HepG2 (cell line): Measurements from ENCODE around the gene CCL22. TPM values are rescaled to one million over a fixed set of nuclear protein-coding genes. Genes with fewer than 3 reads are reported as not detected.

Experiments
- CC2D1A ChIP-seq: sonication (generic); formaldehyde crosslinking; IDR thresholded peaks from 2 replicates; pipeline ENCODE4 v1.8.1; 2023; ENCODE audit warnings: mild to moderate bottlenecking, missing genetic modification reagents
- DDIT3 ChIP-seq: sonication (generic); formaldehyde crosslinking; IDR thresholded peaks from 2 replicates; pipeline ENCODE4 v1.4.0; 2020; ENCODE audit warnings: mild to moderate bottlenecking, missing genetic modification reagents
- ELF4 ChIP-seq: sonication (generic); formaldehyde crosslinking; IDR thresholded peaks from 2 replicates; pipeline ENCODE4 v1.5.0; 2020; ENCODE audit warnings: missing genetic modification reagents, mild to moderate bottlenecking, moderate library complexity, borderline replicate concordance
- FOXO4 ChIP-seq: sonication (generic); formaldehyde crosslinking; conservative IDR thresholded peaks from 2 replicates; pipeline ENCODE4 v1.8.1; 2023; ENCODE audit warnings: missing genetic modification reagents
- KDM2A ChIP-seq: sonication (generic); formaldehyde crosslinking; IDR thresholded peaks from 2 replicates; pipeline ENCODE4 v1.4.0; 2020; ENCODE audit warnings: low read depth, missing genetic modification reagents, borderline replicate concordance
- KDM5B ChIP-seq: sonication (generic); formaldehyde crosslinking; IDR thresholded peaks from 2 replicates; pipeline ENCODE4 v1.4.0; 2020; ENCODE audit warnings: missing genetic modification reagents, mild to moderate bottlenecking, borderline replicate concordance
- MAZ ChIP-seq, 2 experiments: sonication (generic) in 1 of 2; formaldehyde crosslinking in 1 of 2; IDR thresholded peaks; 2 replicates each; pipeline versions ENCODE4 v1.5.0 to v1.6.1; 2012 to 2020; ENCODE audit warnings: low read depth in 2 of 2, mild to moderate bottlenecking in 2 of 2, borderline replicate concordance in 1 of 2, improper control_type of control experiment in 1 of 2, low read length in 1 of 2, missing genetic modification reagents in 1 of 2, moderate library complexity in 1 of 2
- PLSCR1 ChIP-seq: sonication (generic); formaldehyde crosslinking; IDR thresholded peaks from 2 replicates; pipeline ENCODE4 v1.5.0; 2020; ENCODE audit warnings: missing genetic modification reagents, mild to moderate bottlenecking, borderline replicate concordance
- PRPF4 ChIP-seq: fragments of 200-400 bp; formaldehyde crosslinking; IDR thresholded peaks from 2 replicates; pipeline ENCODE4 v1.6.1; 2016; ENCODE audit warnings: low read length, low read depth; ENCODE audit not compliant: poor library complexity, severe bottlenecking
- RERE ChIP-seq: IDR thresholded peaks from 2 replicates; pipeline ENCODE4 v1.6.1; 2016; ENCODE audit warnings: low read depth, missing genetic modification reagents, missing compliant biosample characterization
- ZFP36L1 ChIP-seq: sonication (generic); formaldehyde crosslinking; IDR thresholded peaks from 2 replicates; pipeline ENCODE4 v1.8.0; 2022; ENCODE audit warnings: mild to moderate bottlenecking, missing genetic modification reagents, moderate library complexity
- ZNF101 ChIP-seq: sonication (generic); formaldehyde crosslinking; IDR thresholded peaks from 2 replicates; pipeline ENCODE4 v1.4.0; 2020; ENCODE audit warnings: mild to moderate bottlenecking, low read depth, missing genetic modification reagents, borderline replicate concordance
- ZNF34 ChIP-seq: sonication (generic); formaldehyde crosslinking; IDR thresholded peaks from 2 replicates; pipeline ENCODE4 v1.4.0; 2020; ENCODE audit warnings: mild to moderate bottlenecking, missing genetic modification reagents, borderline replicate concordance
- ZNF567 ChIP-seq: sonication (generic); formaldehyde crosslinking; IDR thresholded peaks from 2 replicates; pipeline ENCODE4 v1.8.1; 2023; ENCODE audit warnings: mild to moderate bottlenecking, missing genetic modification reagents, borderline replicate concordance
- polyA plus RNA-seq, 8 experiments: library from polyadenylated mRNA; depleted of rRNA in 3 of 8; stranded (reverse) in 7 of 8; unstranded in 1 of 8; fragments of >200 nt; fragmentation: Illumina TruSeq in 4 of 8; extraction: Trizol in 4 of 8; gene quantifications; 2 replicates each; pipeline versions ENCODE4 v1.2.1 to v1.2.3, GENCODE V29; 2011 to 2016; ENCODE audit warnings: low read depth in 4 of 8, missing spikeins in 1 of 8, mixed read lengths in 1 of 8; ENCODE audit not compliant: insufficient read depth in 1 of 8
- total RNA-seq, 5 experiments: library from RNA; depleted of rRNA; stranded (reverse); fragments of >200 nt; fragmentation: Illumina TruSeq; extraction: Trizol; gene quantifications; 2 replicates each; pipeline ENCODE4 v1.2.3, GENCODE V29; 2016; ENCODE audit warnings: low read depth in 1 of 5
- TF ChIP-seq, protein P1 (sequence below): sonication (generic); formaldehyde crosslinking; IDR thresholded peaks from 2 replicates; pipeline ENCODE4 v1.4.0; 2020; ENCODE audit warnings: low read depth, mild to moderate bottlenecking, missing genetic modification reagents

CCL22 gene
- total and polyA plus RNA-seq, 2 of the 13 experiments (the other 11 are each of a cell fraction or from before 2014, with no cell fraction given), result not detected

GRCh38 chr16:57373117-57373947, 14.7 kb downstream of the CCL22 start (continued):
- TF ChIP-seq FOXO4 (CRISPR knock-in tag), result no peak
- no peak for TF ChIP-seq ELF4 (CRISPR knock-in tag)
- no peak; the same call in 1 of the 2 replicates for TF ChIP-seq MAZ (IDR thresholded peaks at IDR 0.05; ENCODE audit: borderline replicate concordance, low read depth, low read length)
- 0 out of 2 replicates have a peak, but pooled peaks have one; percentile 4 for TF ChIP-seq MAZ (CRISPR knock-in tag; IDR thresholded peaks at IDR 0.05; ENCODE audit: low read depth)
- no peak; the same call in none of the 2 replicates for TF ChIP-seq ZFP36L1 (CRISPR knock-in tag)
- no peak for TF ChIP-seq DDIT3
- no peak for TF ChIP-seq ZNF101 (CRISPR knock-in tag)
- no peak for TF ChIP-seq ZNF34 (CRISPR knock-in tag)
- TF ChIP-seq, protein P1, sequence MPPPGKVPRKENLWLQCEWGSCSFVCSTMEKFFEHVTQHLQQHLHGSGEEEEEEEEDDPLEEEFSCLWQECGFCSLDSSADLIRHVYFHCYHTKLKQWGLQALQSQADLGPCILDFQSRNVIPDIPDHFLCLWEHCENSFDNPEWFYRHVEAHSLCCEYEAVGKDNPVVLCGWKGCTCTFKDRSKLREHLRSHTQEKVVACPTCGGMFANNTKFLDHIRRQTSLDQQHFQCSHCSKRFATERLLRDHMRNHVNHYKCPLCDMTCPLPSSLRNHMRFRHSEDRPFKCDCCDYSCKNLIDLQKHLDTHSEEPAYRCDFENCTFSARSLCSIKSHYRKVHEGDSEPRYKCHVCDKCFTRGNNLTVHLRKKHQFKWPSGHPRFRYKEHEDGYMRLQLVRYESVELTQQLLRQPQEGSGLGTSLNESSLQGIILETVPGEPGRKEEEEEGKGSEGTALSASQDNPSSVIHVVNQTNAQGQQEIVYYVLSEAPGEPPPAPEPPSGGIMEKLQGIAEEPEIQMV, result no peak
- TF ChIP-seq CC2D1A (CRISPR knock-in tag), result peak; percentile 88; the same call in 1 of the 2 replicates
- TF ChIP-seq KDM5B (CRISPR knock-in tag), result no peak; the same call in 1 of the 2 replicates
- TF ChIP-seq KDM2A, result 0 out of 2 replicates have a peak, but pooled peaks have one; percentile 1
- TF ChIP-seq ZNF567 (CRISPR knock-in tag), result 0 out of 2 replicates have a peak, but pooled peaks have one; percentile 11
- TF ChIP-seq RERE (CRISPR knock-in tag), result no peak
- TF ChIP-seq PLSCR1 (CRISPR knock-in tag), result no peak
- TF ChIP-seq PRPF4, result no peak
